GM21390 (cell line): Measurements from ENCODE around the gene ARHGAP28.
"Not testable (repeated sequence)": the region's sequence is repeated elsewhere in the genome, so short reads cannot be mapped to it uniquely, and the experiment has no call there.

Source experiments
- ATAC-seq: cut with Tn5 transposase; IDR thresholded peaks from one replicate; pipeline ENCODE4 v1.9.1; 2021; ENCODE audit not compliant: unreplicated experiment

ARHGAP28 gene

DNA sequence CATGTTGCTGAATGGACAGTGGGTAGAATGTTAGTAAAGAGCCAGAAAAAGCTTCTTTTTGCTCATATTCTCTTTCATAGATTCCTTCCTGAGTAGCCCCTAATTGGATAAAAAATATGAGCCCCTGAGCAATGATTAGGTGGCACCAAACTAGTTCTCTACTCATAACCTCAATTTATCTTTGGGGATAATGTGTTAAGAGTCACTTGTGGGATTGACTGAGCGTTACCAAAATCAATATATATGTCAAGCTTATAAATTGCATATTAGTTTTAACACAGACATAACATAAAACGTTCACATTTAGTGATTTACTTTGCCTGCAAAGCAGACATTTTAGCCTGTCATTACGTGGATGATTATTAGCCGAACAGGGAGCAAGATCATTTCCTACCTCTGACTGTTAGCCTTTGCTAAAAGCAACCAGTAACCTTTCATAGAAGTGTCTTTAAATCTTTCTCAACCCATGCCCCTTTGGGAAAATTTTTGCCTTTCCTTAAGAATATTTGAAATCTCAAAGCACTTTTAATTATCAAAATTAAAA is 85.4 kb downstream of the ARHGAP28 start:
- ATAC-seq: no peak

DNA sequence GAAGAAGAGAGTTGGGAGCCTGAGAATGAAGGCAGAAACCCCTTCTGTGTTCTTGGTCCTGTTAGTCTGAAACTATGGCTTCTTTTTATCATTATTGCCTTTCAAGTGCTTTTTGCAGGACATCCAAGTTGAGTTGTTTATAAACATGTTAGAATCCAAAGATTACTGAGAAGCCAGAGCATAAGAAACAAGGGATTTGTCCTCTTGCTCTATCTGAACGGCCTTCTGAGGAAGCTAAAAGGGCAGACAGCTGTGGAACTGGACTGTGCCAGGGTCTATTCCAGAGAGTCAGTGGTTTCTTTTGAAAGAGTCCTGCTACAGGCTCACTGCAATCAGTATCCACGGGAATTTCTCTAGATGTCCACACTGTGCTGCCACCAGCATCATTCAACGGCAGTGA is 86.6 kb downstream of the ARHGAP28 start:
- no peak for ATAC-seq

DNA sequence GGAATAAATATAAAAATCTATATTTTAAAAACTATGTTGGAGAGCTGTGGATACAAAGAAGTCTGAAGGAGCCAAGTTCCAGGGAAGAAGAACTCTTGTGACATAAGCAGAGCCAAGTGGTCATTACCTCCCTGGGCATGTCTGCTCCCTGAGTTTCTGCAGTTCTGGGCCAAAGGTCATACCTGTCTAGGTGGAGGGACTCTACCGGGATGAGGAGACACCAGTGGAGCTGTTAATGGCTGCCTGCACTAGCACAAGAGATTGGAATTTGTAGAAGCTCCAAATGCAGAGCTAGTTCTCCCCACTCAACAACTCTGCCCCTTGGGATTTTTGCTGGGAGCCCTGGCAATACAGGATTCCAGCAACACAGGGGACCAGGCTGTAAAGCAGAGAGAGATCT is 89.8 kb downstream of the ARHGAP28 start:
- ATAC-seq: no peak

DNA sequence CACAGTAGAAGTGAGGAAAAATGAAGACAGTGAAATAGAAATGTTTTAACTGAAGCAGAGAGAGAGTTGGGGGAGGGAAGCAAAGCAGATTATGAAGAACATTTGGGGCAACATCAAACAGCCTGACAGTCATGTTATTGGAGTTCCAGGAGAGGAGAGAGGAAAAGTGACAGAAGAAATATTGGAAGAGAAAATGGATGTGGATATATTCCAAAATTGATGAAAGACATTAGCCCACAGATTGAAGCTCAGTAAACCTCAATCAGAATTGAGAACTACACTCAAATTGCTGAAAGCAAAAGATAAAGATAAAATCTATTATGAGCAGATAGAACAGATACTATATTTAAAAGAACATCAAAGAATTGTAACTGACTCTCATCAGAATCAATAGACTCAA is 90.8 kb downstream of the ARHGAP28 start:
- no peak for ATAC-seq

DNA sequence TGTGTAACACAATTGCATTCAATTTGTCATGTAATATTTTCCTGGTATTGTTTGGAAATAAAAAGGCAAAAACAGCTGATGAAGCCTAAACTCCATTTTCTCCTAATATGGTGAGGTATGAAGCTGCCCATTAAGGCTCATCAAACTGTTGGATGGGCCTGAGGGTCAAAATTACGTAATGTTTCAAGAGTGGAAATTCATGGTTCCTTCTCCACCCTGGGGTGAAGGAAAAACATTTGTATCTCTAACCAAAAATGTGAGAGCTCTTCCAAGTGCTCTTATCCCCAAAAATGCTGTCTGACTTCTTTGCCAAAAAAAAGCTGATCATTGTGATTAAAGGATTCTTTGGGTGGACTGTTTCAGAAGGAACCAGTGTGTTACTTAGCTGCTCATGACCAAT is 91.8 kb downstream of the ARHGAP28 start:
- no peak for ATAC-seq

DNA sequence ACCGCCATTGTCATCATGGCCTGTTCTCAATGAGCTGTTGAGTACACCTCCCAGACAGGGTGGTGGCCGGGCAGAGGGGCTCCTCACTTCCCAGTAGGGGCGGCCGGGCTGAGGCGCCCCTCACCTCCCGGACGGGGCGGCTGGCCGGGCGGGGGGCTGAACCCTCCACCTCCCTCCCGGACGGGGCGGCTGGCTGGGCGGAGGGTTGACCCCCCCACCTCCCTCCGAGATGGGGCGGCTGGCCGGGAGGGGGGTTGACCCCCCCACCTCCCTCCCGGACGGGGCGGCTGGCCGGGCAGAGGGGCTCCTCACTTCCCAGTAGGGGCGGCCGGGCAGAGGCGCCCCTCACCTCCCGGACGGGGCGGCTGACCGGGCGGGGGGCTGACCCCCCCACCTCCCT is 97.6 kb downstream of the ARHGAP28 start:
- ATAC-seq: not testable (repeated sequence)

- not testable (repeated sequence) for ATAC-seq
Observed at GRCh38 chr18:6827566-6827965, 98.0 kb downstream of the ARHGAP28 start.

DNA sequence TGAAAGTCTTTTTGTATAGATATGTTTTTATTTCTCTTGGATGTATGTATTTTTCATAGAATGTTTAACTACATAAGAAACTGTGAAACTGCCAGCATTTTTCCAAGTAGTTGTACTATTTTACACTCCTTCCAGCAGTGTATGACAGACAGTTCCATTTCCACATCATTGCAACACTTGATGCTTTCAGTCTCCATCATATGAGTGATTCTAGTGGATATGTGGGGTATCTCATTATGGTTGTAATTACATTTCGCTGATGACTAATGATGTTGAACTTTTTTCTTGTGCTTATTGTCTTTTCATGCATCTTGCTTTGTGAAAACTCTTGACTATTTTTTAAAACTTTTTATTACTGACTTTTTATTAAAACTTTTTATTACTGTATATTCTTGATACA is 101.4 kb downstream of the ARHGAP28 start:
- no peak for ATAC-seq

DNA sequence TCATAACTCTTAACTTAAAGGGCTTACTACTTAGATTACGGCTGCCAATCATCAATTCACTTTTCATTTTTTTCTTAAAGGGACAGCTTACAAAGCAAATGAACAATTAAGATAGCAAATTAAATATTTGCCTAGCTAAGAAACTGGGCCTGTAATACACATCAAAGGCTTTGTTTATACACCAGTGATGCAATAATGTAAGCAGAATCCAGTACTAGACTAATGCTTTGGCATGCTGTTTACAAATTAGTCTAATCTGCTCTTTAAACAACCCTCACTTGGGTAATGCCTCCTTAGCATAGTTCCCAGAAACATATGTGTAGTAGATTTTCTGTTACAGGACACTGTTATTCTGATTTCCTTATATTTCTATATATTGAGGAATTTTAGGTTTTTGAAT is 105.8 kb downstream of the ARHGAP28 start:
- ATAC-seq: no peak

- no peak for ATAC-seq
Observed at GRCh38 chr18:6836331-6836730, 106.8 kb downstream of the ARHGAP28 start.

DNA sequence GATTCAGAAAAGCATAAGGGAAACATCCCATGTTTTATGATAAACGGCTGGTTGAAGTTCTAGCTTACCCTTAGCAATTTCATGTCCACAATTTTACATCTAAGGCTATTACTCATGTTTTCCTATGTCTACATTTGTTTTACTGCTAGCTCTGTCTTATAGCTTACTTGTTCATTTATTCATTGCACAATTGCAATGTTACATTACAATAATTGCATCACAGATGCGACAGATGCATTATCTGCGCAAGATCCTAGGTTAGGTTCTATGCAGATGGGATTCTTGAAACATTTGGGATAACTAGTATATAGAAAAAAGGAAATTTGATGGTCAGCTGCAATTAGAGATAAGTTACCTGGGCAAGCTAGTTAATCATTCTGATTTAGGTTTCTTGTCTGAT is 108.4 kb downstream of the ARHGAP28 start:
- no peak for ATAC-seq

DNA sequence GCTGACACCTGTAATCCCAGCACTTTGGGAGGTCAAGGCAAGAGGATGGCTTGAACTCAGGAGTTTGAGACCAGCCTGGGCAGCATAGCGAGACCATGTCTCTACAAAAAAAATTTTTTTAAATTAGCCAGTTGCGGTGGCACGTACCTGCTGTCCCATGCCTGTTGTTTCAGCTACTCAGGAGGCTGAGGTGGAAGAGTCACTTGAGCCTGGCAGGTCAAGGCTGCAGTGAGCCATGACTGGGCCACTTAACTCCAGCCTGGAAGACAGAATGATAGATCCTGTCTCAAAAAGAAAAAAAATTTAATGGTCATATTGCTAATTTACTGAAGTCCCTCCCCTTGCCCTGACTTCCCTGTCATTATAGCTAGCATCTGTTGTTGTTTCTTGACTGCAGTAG is 112.6 kb downstream of the ARHGAP28 start:
- no peak for ATAC-seq

- no peak for ATAC-seq
Observed at GRCh38 chr18:6843308-6843707, 113.8 kb downstream of the ARHGAP28 start.

DNA sequence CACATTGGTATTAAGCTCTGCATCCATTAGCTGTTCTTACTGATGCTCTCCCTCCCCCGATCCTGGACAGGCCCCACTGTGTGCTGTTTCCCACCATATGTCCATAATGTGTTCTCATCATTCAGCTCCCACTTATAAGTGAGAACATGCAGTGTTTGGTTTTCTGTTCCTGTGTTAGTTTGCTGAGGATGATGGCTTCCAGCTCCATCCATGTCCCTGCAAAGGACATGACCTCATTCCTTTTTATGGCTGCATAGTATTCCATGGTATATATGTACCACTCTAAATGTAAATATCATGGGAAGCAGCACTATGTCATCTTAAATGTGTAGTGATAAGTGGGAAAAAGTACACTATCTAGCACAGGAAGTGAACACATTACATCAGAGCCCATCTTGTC is 116.0 kb downstream of the ARHGAP28 start:
- ATAC-seq: not testable (repeated sequence)

- no peak for ATAC-seq
Observed at GRCh38 chr18:6850396-6850795, 120.9 kb downstream of the ARHGAP28 start.

- no peak for ATAC-seq
Observed at GRCh38 chr18:6851480-6851879, 122.0 kb downstream of the ARHGAP28 start.

DNA sequence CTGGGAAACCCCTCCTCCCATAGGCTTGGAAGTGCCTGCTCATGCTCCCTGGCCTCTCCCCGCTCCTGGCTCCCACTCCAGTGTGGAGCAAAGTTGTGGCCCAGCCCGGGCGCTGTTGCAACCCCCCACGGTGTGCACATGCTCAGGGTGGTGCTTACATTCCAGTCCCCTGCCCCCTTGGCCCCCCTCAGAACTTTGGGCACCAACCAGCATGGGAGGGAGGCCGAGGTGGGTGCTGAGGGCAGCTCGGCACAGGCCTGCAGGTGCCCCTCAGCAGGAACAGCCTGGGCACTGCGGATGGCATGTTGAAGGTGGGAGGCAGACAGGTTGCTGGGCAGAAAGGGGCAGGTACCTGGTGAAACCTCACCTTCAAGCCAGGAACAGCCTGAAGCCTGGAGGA is 125.3 kb downstream of the ARHGAP28 start:
- no peak for ATAC-seq

DNA sequence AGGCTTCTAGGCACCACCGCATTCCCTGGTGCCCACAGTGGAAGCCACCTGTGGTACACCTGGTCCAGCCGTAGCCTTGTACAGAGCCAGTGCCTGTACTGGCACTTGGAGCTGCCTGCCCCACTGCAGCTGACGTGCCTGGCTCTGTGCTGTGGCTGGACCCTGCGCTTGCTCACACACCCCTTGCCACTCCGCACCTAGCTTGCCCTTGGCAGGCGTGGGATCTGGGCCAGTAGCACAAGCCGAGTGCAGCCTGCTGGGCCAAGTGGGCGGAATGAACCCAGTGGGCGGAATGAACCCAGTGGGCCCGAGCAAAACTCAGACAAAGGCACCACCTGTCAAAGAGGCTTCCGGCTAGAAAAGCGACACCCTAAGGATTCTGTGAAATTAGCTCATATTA is 126.3 kb downstream of the ARHGAP28 start:
- no peak for ATAC-seq

DNA sequence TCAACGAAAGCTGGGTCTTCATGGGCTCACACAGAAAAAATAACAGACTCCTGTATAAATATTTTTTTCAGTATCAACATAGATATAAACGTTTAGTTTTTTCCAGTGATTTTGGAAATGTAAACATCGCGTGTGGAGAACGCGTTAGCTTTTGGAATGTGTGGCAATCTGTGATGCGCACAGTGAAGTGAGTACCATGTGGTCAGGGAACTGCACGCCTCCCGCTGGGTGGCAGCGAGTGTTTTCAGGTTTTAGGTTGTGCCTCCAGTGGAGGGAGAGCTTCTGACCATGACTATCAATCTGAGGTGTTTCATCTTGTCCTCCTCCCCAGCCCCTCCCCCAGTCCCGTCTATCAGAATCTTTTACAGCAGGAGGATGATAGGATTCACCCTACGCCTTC is 127.8 kb downstream of the ARHGAP28 start:
- no peak for ATAC-seq

- ATAC-seq: no peak
Observed at GRCh38 chr18:6859676-6860422, 130.3 kb downstream of the ARHGAP28 start.

GRCh38 chr18:6860804-6861448 is 131.4 kb downstream of the ARHGAP28 start:
- ATAC-seq: no peak

DNA sequence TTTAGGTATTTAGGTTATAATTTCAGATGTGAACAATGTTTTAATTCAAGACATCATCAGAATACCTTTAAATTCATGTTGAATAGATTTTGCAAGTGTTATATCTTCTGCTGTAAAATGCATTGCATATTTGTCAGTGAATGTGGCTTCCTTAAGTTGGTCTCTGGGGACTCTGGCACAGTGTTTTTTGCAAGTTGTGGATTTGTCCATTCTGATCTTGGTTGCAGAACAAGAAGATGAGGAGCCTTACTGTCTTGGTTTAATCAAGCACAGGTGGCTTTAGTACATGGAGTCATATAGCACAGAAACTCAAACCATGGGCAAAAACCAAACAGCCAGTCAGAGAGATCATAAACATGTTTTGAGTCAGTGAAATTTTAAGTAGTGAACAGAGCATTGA is 135.7 kb downstream of the ARHGAP28 start:
- ATAC-seq: no peak
